NCI-H2107 treated with DMSO at 0.1 percent for 48 hours (cell line): ENCODE measurements around the gene SLC37A3.

Source experiments
- DNase-seq: peaks from one replicate; lab custom pipeline; 2025; ENCODE audit not compliant: unreplicated experiment; lab: John Stamatoyannopoulos, UW

SLC37A3 gene

DNA sequence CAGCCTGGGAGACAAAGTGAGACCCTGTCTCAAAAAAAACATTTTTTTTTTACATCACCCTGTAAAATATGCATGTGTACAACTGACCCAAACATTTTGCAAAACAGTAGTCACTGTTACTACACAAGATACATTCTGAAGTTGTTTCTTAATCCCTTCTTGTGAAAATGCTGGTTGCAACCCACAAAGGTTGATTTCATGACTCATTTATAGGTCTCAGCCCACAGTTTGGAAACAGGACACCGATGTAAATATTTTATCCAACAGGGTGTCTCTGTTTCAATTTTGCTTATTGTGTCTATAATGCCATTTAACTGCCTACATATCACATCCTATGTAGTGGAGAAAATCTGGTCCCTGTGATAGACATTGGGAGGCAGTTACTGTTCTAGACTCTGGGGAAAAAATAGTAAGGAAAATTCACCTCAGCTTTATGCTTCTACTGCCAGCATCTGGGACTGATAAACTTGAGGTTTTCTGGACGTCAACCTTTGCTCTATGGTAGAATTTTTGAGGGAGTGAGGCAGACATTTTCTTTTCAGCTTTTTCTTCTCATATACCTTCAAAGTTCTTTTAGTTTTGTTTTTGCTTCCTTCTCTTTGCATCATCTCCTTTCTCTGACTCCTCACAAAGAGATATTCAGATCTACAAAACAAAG, 4.0 kb upstream of the SLC37A3 start:
- DNase-seq, result no peak

DNA sequence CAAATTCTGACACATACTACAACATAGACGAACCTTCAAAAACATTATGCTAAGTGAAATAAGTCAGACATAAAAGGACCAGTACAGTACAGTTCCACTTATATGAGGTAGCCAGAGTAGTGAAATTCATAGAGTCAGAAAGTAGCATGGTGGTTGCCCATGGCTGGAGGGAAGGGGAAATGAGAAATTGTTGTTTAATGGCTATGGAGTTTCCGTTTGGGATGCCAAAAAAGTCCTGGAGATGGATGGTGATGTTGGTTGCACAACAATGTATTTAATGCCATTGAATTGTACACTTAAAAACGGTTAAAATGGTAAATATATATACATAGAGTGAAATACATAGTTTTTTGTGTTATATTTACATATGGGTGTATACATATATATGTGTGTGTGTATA, 2.1 kb upstream of the SLC37A3 start:
- DNase-seq, result no peak

DNA sequence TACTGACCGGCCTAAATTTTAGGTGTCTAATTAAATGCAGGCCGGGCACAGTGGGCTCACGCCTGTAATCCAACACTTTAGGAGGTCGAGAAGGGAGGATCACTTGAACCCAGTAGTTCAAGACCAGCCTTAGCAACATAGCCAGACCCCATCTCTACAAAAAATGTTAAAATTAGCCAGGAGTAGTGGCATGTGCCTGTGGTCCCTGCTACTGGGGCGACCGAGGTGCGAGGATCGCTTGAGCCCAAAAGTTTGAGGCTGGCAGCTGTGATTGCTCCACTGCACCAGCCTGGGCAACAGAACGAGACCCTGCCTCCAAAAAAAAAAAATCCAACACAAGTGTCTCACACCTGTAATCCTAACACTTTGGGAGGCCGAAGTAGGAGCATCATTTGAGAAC, 491 bp upstream of the SLC37A3 start:
- no peak for DNase-seq

GRCh38 chr7:140393756-140394306, 4.5 kb downstream of the SLC37A3 start:
- no peak for DNase-seq

GRCh38 chr7:140391634-140392033, 6.7 kb downstream of the SLC37A3 start:
- DNase-seq, result no peak

DNA sequence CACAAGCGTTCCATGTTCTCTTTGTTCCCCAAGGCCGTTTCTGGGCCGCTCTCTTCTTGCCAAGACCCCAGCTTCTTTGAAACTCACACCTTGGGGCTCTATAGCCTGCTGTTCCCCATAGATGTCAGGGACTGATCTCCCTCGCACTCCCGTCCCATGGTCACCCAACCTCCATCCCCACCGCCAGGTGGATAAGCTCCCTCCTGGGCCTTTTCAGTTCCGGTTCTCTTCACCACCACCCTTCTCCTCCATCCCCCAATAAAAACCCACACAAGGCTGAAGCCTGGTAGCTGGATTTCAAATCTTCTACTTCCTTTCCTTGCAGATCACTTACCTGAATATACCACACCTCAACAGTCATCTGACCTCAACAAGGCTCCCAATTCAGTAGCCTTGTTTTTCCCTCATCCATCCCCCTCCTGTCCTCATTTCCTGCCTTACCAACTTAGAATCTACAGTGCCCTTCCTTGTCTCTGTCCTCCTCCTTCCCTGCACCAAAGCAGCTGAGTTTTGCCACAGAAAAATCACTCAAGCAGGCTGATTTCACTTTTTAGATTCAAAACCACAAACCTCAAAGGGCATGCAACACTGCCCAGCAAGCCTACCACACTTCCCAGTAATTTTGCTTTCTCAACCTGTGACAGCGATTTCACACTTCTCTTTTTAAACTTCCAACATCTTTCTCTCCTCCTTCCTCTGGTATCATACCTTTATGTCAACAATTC, 7.7 kb downstream of the SLC37A3 start:
- no peak for DNase-seq

- DNase-seq, result no peak
Measured at GRCh38 chr7:140390034-140390433, 8.3 kb downstream of the SLC37A3 start.

DNA sequence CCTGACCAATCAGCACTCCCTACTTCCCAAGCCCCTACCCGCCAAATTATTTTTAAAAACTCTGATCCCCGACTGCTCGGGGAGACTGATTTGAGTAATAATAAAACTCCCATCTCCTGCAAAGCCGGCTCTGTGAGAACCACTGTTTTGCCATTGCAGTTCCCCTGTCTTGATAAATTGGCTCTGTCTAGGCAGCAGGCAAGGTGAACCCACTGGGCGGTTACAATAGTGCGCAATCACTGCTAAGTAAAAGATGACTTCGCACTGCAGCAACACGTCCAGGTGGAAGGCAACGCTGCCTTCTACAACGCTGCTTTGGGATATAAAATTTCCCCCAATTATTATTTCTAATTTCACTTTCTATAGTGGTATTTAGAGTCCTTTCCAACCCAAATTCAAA, 8.9 kb downstream of the SLC37A3 start:
- no peak for DNase-seq

DNA sequence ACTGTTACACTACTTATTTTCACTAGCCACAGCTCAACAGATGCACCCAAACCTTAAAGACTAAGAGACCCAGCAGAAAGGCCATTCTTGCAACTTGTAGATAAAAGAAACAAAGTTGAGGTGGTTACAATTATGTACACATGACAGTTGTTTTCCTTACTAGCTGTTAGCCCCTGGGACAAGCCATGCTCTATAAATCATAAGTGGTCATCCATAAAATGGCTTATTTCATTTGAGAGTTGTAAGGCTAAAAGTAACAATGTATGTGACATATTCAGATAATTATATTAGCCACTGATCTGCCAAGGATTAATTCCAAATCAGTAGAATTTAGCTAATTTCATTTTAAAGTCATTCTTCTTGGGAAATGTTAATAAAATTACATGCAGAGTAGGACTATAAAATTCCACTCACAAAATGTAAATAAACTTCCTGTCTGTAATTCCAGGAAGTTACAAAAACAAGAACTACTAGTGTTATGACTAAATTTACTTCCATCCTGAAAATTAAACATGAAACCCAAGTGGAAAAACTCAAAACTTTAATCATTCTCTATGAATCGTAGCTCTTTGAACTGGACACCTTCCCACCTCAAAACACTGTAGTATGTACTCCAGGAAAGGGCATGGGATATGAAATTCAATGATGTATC, 13.3 kb downstream of the SLC37A3 start:
- DNase-seq, result no peak

DNA sequence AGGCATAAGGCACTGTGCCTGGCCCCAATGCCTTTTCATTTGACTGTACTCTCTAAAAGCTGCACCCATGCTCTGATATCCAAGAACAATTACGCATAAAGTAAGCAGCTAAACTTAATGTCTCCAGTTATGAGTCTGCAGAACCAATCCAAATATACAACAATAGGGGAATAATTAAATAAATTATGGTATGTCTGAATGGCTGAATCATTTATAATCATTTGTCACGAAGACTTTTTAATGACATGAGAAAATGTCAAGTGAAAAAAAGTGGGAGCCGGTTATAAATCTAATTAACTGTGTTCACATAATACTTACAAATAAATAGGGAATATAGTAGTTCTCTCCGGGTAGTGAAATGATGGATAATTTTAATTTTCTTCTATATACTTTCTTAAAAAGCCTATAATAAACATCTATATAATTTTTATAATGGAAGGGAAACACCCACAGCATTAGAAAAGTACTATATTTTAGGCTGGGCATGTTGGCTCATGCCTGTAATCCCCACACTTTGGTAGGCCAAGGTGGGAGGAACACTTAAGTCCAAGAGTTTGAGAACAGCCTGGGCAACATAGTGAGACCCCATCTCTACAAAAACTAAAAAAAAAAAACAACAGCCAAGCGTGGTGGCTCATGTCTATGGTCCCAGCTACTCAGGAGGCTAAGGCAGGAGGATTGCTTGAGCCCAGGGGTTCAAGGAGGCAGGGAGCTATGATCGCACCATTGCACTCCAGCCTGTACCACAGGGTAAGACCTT, 14.2 kb downstream of the SLC37A3 start:
- DNase-seq, result no peak

DNA sequence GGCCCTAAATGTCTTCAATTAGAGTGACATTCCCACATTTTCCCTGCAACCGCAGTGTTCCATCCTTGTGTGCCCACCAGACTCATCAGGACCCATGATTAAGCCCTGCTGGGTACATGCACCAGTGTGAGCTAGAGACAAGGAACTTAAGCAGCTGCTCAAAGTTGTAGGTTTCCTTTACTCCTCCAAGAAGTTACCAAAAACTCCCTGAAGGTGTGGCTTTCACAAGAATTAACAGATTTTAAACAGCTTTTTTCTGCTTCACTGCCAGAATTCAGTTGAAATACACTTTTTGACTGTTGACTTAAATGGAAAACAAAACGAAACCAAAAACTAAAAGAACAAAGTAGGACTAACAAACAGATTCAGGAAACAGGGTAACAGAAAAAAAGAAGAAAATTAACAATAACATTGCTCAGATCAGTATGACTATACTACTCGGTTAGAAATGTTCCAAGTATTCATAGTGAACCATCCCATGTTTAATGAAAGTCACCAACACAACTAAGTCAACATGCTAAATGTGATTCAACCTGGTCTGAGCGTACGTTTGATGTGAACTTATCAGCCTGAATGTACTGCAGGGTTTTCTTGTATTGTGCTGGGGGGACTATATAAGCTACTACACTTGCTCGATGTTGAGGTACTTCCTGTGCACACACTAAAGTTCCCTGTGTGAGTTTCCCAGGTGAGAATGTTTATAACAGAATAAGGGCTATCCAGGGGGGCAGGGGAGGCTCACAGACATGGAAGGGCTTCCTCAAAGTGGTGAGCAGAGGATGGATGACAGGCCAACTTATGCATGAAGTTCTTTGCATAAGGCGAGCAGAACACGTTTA, 22.2 kb downstream of the SLC37A3 start:
- DNase-seq, result no peak

GRCh38 chr7:140375323-140375722, 23.0 kb downstream of the SLC37A3 start:
- no peak for DNase-seq

GRCh38 chr7:140369294-140369693, 29.0 kb downstream of the SLC37A3 start:
- DNase-seq, result no peak

GRCh38 chr7:140367528-140367927, 30.8 kb downstream of the SLC37A3 start:
- DNase-seq, result no peak

DNA sequence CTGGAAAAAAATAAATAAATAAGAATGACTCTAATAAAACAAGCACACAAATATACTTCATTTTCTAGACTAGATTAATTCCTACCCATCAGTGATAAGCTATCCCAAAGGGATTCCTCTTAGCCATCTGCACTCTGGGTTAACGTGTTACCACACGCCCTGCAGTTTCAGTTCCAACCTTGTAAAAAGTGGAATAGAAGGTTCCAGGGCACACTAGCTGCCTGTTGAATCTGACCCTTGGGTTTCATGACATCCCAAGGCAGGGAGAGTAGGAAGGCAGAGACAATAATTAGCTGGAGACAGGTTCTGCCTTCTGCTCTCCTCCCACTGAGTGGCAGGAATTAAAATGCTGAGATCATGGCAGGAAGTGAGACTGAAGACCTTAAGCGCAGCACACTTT, 33.5 kb downstream of the SLC37A3 start:
- no peak for DNase-seq

DNA sequence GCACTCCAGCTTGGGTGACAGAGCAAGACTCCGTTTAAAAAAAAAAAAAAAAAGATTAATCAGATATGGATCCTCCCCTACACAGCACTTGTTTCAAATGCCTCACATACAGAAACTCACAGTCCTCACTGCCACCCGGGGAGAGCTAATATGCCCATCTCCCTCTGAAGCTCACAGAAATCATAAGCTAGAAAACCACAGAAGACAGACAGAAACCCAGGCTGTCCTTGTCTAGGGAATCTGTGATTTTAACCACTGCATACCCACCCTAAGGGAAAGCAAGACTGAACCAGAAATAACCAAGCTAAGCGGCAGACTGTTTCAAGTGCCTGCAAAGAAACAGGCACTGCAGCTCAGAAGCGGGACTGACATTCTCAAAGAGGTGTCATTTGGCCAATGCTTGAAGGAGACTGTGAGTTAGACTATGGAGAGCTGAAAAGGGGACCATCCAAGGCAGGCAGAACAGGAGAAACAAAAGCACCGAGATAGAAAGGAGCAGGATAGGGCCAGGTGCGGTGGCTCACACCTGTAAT, 37.6 kb downstream of the SLC37A3 start:
- DNase-seq, result no peak

- no peak for DNase-seq
Measured at GRCh38 chr7:140358412-140359051, 39.8 kb downstream of the SLC37A3 start.

DNA sequence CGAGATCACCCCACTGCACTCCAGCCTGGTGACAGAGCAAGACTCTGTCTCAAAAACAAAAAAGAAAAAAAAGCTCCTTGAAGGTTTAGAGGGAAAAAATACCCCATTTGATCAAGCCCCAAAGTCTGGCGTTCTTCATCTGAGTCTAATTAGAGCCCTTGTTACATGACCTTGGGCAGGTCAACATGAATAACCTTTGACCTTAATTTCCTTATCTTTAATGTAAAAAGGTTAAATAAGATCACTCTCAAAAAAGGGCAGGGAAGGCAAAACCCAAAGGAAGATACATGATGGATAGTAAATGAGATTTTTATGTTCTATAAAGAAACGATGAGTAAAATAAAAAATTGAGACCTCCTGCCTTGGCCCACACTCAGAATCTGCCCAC, 40.3 kb downstream of the SLC37A3 start:
- DNase-seq, result no peak

DNA sequence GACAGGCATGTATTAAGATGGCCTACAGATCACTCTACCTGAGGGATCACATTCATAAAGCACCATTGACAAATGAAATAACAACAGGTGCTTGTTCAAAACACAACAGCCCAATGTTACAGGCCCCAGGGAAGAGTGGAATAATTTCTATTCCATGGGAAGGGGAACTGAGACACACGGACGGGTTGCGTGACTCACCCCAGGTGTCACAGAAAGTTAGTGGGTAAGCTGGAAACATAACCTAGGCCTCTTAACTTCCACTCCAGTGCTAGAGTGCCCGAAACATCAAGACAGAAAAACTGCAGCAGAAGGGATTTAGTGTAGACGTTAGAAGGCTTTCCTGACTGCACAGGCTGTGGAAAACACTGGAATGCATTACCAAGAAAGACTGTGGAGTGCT, 48.3 kb downstream of the SLC37A3 start:
- DNase-seq, result peak; percentile 24
